ENCODE measurements around the gene ASPSCR1.
A peak's percentile ranks its signal among the peaks of the same experiment; 100 is the strongest.
"Not testable (repeated sequence)": the region's sequence is repeated elsewhere in the genome, so short reads cannot be mapped to it uniquely, and the experiment has no call there.

ASPSCR1 gene

GRCh38 chr17:81960130-81960958, 17.1 kb upstream of the ASPSCR1 start:
- peak; percentile 5 for DNase-seq

- DNase-seq = no peak
Observed at GRCh38 chr17:81961087-81961511, 16.3 kb upstream of the ASPSCR1 start, which contains the start of gene NOTUM. Gene NOTUM, minus strand, starts transcription at chr17:81961187. Its CDS starts 278 bp downstream, at chr17:81960909.

- no peak for DNase-seq
Observed at GRCh38 chr17:81961521-81962498, 15.6 kb upstream of the ASPSCR1 start.

GRCh38 chr17:81962499-81963441, 14.7 kb upstream of the ASPSCR1 start:
- no peak for DNase-seq

GRCh38 chr17:81964081-81964849, 13.2 kb upstream of the ASPSCR1 start:
- DNase-seq = no peak

- DNase-seq = no peak
Observed at GRCh38 chr17:81966343-81967243, 10.8 kb upstream of the ASPSCR1 start.

- no peak for DNase-seq
Observed at GRCh38 chr17:81967244-81967532, 10.2 kb upstream of the ASPSCR1 start.

GRCh38 chr17:81967533-81968395, 9.7 kb upstream of the ASPSCR1 start:
- DNase-seq = peak; percentile 87

GRCh38 chr17:81968396-81968745, 9.1 kb upstream of the ASPSCR1 start:
- DNase-seq = no peak

GRCh38 chr17:81968850-81969812, 8.3 kb upstream of the ASPSCR1 start:
- no peak for DNase-seq

GRCh38 chr17:81973432-81973831, 4.0 kb upstream of the ASPSCR1 start:
- no peak for DNase-seq

- DNase-seq = peak; percentile 14
Observed at GRCh38 chr17:81976332-81977210, 858 bp upstream of the ASPSCR1 start.

GRCh38 chr17:81978524-81979298, 1.3 kb downstream of the ASPSCR1 start:
- no peak for DNase-seq

GRCh38 chr17:81980122-81980521, 2.7 kb downstream of the ASPSCR1 start:
- no peak for DNase-seq

- no peak for DNase-seq
Observed at GRCh38 chr17:81980707-81981343, 3.4 kb downstream of the ASPSCR1 start.

- not testable (repeated sequence) for DNase-seq
Observed at GRCh38 chr17:81981511-81981910, 4.1 kb downstream of the ASPSCR1 start.
